ENCODE measurements around the gene RAB22A.

The RAB22A gene

GRCh38 chr20:58377766-58378401 lies 68.4 kb downstream of the RAB22A start:
- no peak overlapping the region for H3K4me3 ChIP-seq (ENCODE audit: low read depth, low read length)
- DNase-seq (ENCODE audit: low read depth): no peak
- TF ChIP-seq POLR2A (IDR thresholded peaks at IDR 0.05; ENCODE audit: extremely low read depth, insufficient read length) (no peak), MAX (IDR thresholded peaks at IDR 0.05; ENCODE audit: low read depth, low read length) (no peak), CTCF (IDR thresholded peaks at IDR 0.05; ENCODE audit: low read depth, low read length) (no peak), MYC (IDR thresholded peaks at IDR 0.05; ENCODE audit: low read depth, low read length) (no peak)

GRCh38 chr20:58378704-58379103 lies 69.2 kb downstream of the RAB22A start:
- TF ChIP-seq POLR2A (IDR thresholded peaks at IDR 0.05; ENCODE audit: extremely low read depth, insufficient read length): no peak
- TF ChIP-seq MAX (IDR thresholded peaks at IDR 0.05; ENCODE audit: low read depth, low read length): no peak
- TF ChIP-seq MYC (IDR thresholded peaks at IDR 0.05; ENCODE audit: low read depth, low read length): no peak
- no peak overlapping the region for H3K4me3 ChIP-seq (ENCODE audit: low read depth, low read length)
- DNase-seq (ENCODE audit: low read depth): no peak

- H3K4me3 ChIP-seq (ENCODE audit: low read depth, low read length): no peak overlapping the region
- TF ChIP-seq CTCF (IDR thresholded peaks at IDR 0.05; ENCODE audit: low read depth, low read length): no peak
- TF ChIP-seq MAX (IDR thresholded peaks at IDR 0.05; ENCODE audit: low read depth, low read length): no peak
- TF ChIP-seq MYC (IDR thresholded peaks at IDR 0.05; ENCODE audit: low read depth, low read length): no peak
- no peak for TF ChIP-seq POLR2A (IDR thresholded peaks at IDR 0.05; ENCODE audit: extremely low read depth, insufficient read length)
- no peak for DNase-seq (ENCODE audit: low read depth)
Measured at GRCh38 chr20:58381627-58382026, 72.1 kb downstream of the RAB22A start.

- TF ChIP-seq MYC (IDR thresholded peaks at IDR 0.05; ENCODE audit: low read depth, low read length): no peak
- no peak for TF ChIP-seq CTCF (IDR thresholded peaks at IDR 0.05; ENCODE audit: low read depth, low read length)
- TF ChIP-seq POLR2A (IDR thresholded peaks at IDR 0.05; ENCODE audit: extremely low read depth, insufficient read length): no peak
- TF ChIP-seq MAX (IDR thresholded peaks at IDR 0.05; ENCODE audit: low read depth, low read length): no peak
- no peak for DNase-seq (ENCODE audit: low read depth)
- H3K4me3 ChIP-seq (ENCODE audit: low read depth, low read length): no peak overlapping the region
Measured at GRCh38 chr20:58382096-58382495, 72.6 kb downstream of the RAB22A start.

- H3K4me3 ChIP-seq (ENCODE audit: low read depth, low read length): no peak overlapping the region
- no peak for DNase-seq (ENCODE audit: low read depth)
- TF ChIP-seq MAX (IDR thresholded peaks at IDR 0.05; ENCODE audit: low read depth, low read length) (no peak), MYC (IDR thresholded peaks at IDR 0.05; ENCODE audit: low read depth, low read length) (no peak), POLR2A (IDR thresholded peaks at IDR 0.05; ENCODE audit: extremely low read depth, insufficient read length) (no peak), CTCF (IDR thresholded peaks at IDR 0.05; ENCODE audit: low read depth, low read length) (no peak)
Measured at GRCh38 chr20:58384821-58385220, 75.3 kb downstream of the RAB22A start.

- TF ChIP-seq MAX (IDR thresholded peaks at IDR 0.05; ENCODE audit: low read depth, low read length) (no peak), CTCF (IDR thresholded peaks at IDR 0.05; ENCODE audit: low read depth, low read length) (no peak), MYC (IDR thresholded peaks at IDR 0.05; ENCODE audit: low read depth, low read length) (no peak), POLR2A (IDR thresholded peaks at IDR 0.05; ENCODE audit: extremely low read depth, insufficient read length) (no peak)
- peak overlapping the region; percentile 58 for H3K4me3 ChIP-seq (ENCODE audit: low read depth, low read length)
- no peak for DNase-seq (ENCODE audit: low read depth)
Measured at GRCh38 chr20:58388028-58388601, 78.6 kb downstream of the RAB22A start.
